Keratinocyte (primary cell): ENCODE data around the gene ZNF335. TPM values are rescaled to one million over a fixed set of nuclear protein-coding genes. Genes with fewer than 3 reads are reported as not detected.

ENCODE experiments used
- DNase-seq: peaks from one replicate; pipeline ENCODE4 v3.0.0-alpha.2; 2011; ENCODE audit warnings: low read depth, missing footprints, low spot score
- FAIRE-seq: peaks from 2 replicates; lab custom pipeline; 2011; peaks lifted over from hg19 to GRCh38; lab: Jason Lieb, UNC
- H2AFZ ChIP-seq: 2 replicates; pipeline ENCODE4 v1.6.0; 2012; ENCODE audit warnings: low read length, control low read depth, inconsistent platforms; ENCODE audit not compliant: control insufficient read depth
- H3K27ac ChIP-seq: 2 replicates; pipeline ENCODE4 v1.5.1; 2011; ENCODE audit warnings: low read length; ENCODE audit not compliant: control insufficient read depth, insufficient read depth
- H3K27me3 ChIP-seq: 3 replicates; pipeline ENCODE4 v1.6.0; 2011; ENCODE audit warnings: low read length; ENCODE audit not compliant: control insufficient read depth, insufficient read depth; ENCODE audit errors: extremely low read depth
- H3K36me3 ChIP-seq, 2 experiments: 2 replicates in 1 of 2; 3 replicates in 1 of 2; pipeline ENCODE4 v1.5.1; 2011; ENCODE audit warnings: low read length in 2 of 2, mild to moderate bottlenecking in 1 of 2; ENCODE audit not compliant: control insufficient read depth in 2 of 2, insufficient read depth in 2 of 2; ENCODE audit errors: extremely low read depth in 1 of 2
- H3K4me1 ChIP-seq: 3 replicates; pipeline ENCODE4 v1.5.1; 2011; ENCODE audit warnings: low read length; ENCODE audit not compliant: control insufficient read depth, insufficient read depth; ENCODE audit errors: extremely low read depth
- H3K4me2 ChIP-seq: 3 replicates; pipeline ENCODE4 v1.6.0; 2011; ENCODE audit warnings: low read depth, low read length; ENCODE audit not compliant: control insufficient read depth, insufficient read depth; ENCODE audit errors: extremely low read depth
- H3K4me3 ChIP-seq, 3 experiments: fragments of 200-600 bp in 1 of 3; sonication (generic) in 1 of 3; 2 replicates in 2 of 3; 3 replicates in 1 of 3; pipeline ENCODE4 v1.5.1; 2011 to 2016; ENCODE audit warnings: low read length in 3 of 3, mild to moderate bottlenecking in 3 of 3, control low read depth in 2 of 3, inconsistent platforms in 1 of 3, low read depth in 1 of 3, mixed read lengths in 1 of 3, mixed run types in 1 of 3, moderate library complexity in 1 of 3; ENCODE audit not compliant: control insufficient read depth in 2 of 3, insufficient read depth in 2 of 3; ENCODE audit errors: extremely low read depth in 1 of 3
- H3K79me2 ChIP-seq: 2 replicates; pipeline ENCODE4 v1.6.0; 2012; ENCODE audit warnings: low read length; ENCODE audit not compliant: control insufficient read depth, insufficient read depth
- H3K9ac ChIP-seq: 3 replicates; pipeline ENCODE4 v1.6.0; 2011; ENCODE audit warnings: low read length; ENCODE audit not compliant: control insufficient read depth, insufficient read depth; ENCODE audit errors: extremely low read depth
- H3K9me1 ChIP-seq: 3 replicates; pipeline ENCODE4 v1.6.0; 2011; ENCODE audit warnings: low read length; ENCODE audit not compliant: control insufficient read depth, insufficient read depth; ENCODE audit errors: extremely low read depth
- H3K9me3 ChIP-seq: 2 replicates; pipeline ENCODE4 v1.5.1; 2012; ENCODE audit warnings: low read depth, low read length; ENCODE audit not compliant: control insufficient read depth
- H4K20me1 ChIP-seq: 3 replicates; pipeline ENCODE4 v1.6.0; 2011; ENCODE audit warnings: low read length; ENCODE audit not compliant: control insufficient read depth, insufficient read depth; ENCODE audit errors: extremely low read depth
- EZH2 ChIP-seq: IDR thresholded peaks from one replicate; pipeline ENCODE4 v1.6.1; 2012; ENCODE audit warnings: inconsistent platforms, mild to moderate bottlenecking, low read length, moderate library complexity
- dilution Hi-C: fragments of 300-500 bp; cut with MboI; formaldehyde crosslinking; loops from one replicate; pipeline ENCODE4 v1.7.0; 2020; ENCODE audit warnings: low sequenced_read_pairs; ENCODE audit not compliant: extremely low pct_ligation_motif_present
- polyA plus RNA-seq, 5 experiments: library from polyadenylated mRNA; depleted of rRNA in 3 of 5; stranded (reverse) in 3 of 5; stranded (forward) in 1 of 5; unstranded in 1 of 5; fragments of >200 nt; gene quantifications; 1 replicate in 1 of 5; 2 replicates in 3 of 5; 3 replicates in 1 of 5; pipeline versions ENCODE4 v1.2.1 to v1.2.3, GENCODE V29; 2011 to 2012; ENCODE audit warnings: missing spikeins in 2 of 5, low read depth in 1 of 5, low replicate concordance in 1 of 5
- TF ChIP-seq, protein P1 (sequence below), 3 experiments: IDR thresholded peaks in 1 of 3; conservative IDR thresholded peaks in 1 of 3; optimal IDR thresholded peaks in 1 of 3; 2 replicates in 2 of 3; 3 replicates in 1 of 3; pipeline versions ENCODE3 to v1.5.1; 2011; ENCODE audit warnings: low read length in 3 of 3, mild to moderate bottlenecking in 3 of 3, moderate library complexity in 2 of 3, control low read depth in 1 of 3, inconsistent platforms in 1 of 3; ENCODE audit not compliant: insufficient read depth in 2 of 3; ENCODE audit errors: extremely low read depth in 1 of 3

Gene ZNF335
- polyA plus RNA-seq, 1 donor (not counting 4 experiments of a cell fraction or from before 2014, with no cell fraction given): 5.8 TPM

DNA sequence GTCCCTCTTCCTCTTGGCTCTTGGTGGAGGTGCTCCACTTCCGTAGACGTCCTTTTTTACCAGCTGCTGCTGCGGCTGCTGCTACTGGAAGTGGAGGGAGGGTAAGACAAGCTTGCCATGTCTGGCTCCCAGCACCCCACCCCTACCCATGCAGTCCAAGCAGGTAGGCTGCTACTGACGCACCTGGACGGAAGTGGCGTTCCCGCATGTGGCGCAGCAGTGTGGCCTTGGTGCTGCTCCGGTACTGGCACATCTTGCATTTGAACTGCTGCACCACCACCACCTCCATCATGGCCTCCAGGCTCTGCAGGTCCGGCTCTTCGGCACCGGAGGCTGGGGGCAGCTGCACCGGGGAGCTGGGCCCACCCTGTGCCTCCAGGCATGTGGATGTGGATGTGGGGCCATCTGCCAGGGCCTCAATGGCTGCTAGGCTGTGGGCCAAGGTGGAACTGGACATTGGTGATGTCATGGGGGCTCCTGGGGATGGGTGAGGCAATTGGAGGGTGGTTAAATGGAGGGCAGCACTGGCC lies 4.4 kb downstream of the ZNF335 start:
- no peak overlapping the region for H3K4me3 ChIP-seq
- H3K27ac ChIP-seq: no peak overlapping the region
- H3K27me3 ChIP-seq: no peaks in the 10 kb centered on the region
- dilution Hi-C loops: no loop called here
- H3K4me1 ChIP-seq: peaks cover 14% of the 10 kb centered on the region
- no peaks in the 10 kb centered on the region for H4K20me1 ChIP-seq
- no peak overlapping the region for H2AFZ ChIP-seq
- DNase-seq (no peak), FAIRE-seq (no peak)
- no peak for TF ChIP-seq EZH2
- TF ChIP-seq, protein P1, sequence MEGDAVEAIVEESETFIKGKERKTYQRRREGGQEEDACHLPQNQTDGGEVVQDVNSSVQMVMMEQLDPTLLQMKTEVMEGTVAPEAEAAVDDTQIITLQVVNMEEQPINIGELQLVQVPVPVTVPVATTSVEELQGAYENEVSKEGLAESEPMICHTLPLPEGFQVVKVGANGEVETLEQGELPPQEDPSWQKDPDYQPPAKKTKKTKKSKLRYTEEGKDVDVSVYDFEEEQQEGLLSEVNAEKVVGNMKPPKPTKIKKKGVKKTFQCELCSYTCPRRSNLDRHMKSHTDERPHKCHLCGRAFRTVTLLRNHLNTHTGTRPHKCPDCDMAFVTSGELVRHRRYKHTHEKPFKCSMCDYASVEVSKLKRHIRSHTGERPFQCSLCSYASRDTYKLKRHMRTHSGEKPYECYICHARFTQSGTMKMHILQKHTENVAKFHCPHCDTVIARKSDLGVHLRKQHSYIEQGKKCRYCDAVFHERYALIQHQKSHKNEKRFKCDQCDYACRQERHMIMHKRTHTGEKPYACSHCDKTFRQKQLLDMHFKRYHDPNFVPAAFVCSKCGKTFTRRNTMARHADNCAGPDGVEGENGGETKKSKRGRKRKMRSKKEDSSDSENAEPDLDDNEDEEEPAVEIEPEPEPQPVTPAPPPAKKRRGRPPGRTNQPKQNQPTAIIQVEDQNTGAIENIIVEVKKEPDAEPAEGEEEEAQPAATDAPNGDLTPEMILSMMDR (optimal IDR thresholded peaks at IDR 0.05 in 1 of 3, IDR thresholded peaks at IDR 0.05 in 1 of 3, conservative IDR thresholded peaks at IDR 0.05 in 1 of 3; ENCODE audit: extremely low read depth in 1 of 3, insufficient read depth in 2 of 3, low read length in 3 of 3): no peak
- peaks cover 45 to 46% of the 10 kb centered on the region in 2 experiments for H3K36me3 ChIP-seq
- H3K9ac ChIP-seq: no peak overlapping the region
- no peaks in the 10 kb centered on the region for H3K9me1 ChIP-seq
- H3K4me2 ChIP-seq: no peak overlapping the region
- H3K9me3 ChIP-seq: no peaks in the 10 kb centered on the region
- peaks cover 34% of the 10 kb centered on the region for H3K79me2 ChIP-seq

DNA sequence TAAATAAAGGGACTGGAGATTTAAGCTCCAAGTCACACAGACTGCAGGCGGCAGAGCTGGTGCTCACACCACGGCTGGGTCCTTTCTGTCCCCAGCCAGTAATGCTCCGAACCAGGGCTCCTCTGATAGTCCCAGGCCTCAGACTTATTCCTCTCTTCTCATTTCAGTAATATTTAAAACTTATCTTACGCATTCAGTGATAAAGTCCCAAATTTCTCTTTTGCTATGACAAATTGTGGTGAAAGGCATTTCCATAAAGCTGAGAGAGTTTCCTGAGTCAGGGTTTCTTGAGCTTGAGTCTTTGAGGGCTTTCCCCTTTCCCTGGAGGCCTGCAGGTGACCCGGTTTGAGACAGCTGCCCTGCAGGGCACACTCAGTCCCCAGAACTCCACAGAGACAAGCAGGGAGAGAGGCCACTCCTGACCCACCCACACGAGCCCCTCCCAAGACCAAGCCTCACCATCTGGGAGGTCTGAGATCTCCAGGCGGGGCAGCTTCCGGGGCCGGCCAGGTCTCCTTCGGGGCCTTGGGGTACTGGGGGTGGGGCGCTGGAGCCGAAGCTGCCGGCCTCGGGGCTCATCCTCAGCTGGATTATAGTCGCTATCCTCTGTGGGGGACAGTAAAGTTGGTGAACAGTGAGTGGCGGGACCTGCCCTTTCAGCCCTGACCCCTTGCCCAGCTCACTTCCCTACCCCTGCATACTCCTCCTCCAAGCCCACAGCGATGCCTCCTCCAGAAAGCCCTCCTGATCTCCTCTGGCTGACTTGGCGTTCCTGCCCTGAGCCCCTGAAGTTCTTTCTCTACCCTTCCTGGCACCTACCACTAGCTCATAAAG lies 6.6 kb downstream of the ZNF335 start:
- Histone ChIP-seq H3K9ac (no peak overlapping the region), H3K36me3 (peaks cover 59 to 61% of the 10 kb centered on the region in 2 experiments), H3K4me2 (no peak overlapping the region), H4K20me1 (no peaks in the 10 kb centered on the region), H3K27me3 (no peaks in the 10 kb centered on the region), H2AFZ (no peak overlapping the region), H3K79me2 (peaks cover 23% of the 10 kb centered on the region), H3K4me3 (no peak overlapping the region), H3K9me3 (no peaks in the 10 kb centered on the region), H3K27ac (no peak overlapping the region), H3K9me1 (no peaks in the 10 kb centered on the region), H3K4me1 (peaks cover 6% of the 10 kb centered on the region)
- no peak for DNase-seq
- TF ChIP-seq, protein P1 (optimal IDR thresholded peaks at IDR 0.05 in 1 of 3, IDR thresholded peaks at IDR 0.05 in 1 of 3, conservative IDR thresholded peaks at IDR 0.05 in 1 of 3; ENCODE audit: extremely low read depth in 1 of 3, insufficient read depth in 2 of 3, low read length in 3 of 3): no peak
- TF ChIP-seq EZH2: no peak
- dilution Hi-C loops: no loop called here
- FAIRE-seq: no peak
